Measurements from ENCODE around the gene PAIP2B.

PAIP2B gene

GRCh38 chr2:71173096-71173495 is 53.8 kb downstream of the PAIP2B start:
- TF ChIP-seq L3MBTL2 (conservative IDR thresholded peaks at IDR 0.05) (no peak), FOXA1 (IDR thresholded peaks at IDR 0.05) (no peak), SP1 (IDR thresholded peaks at IDR 0.05) (no peak), ARNT (IDR thresholded peaks at IDR 0.05) (no peak), FOXM1 (IDR thresholded peaks at IDR 0.05; ENCODE audit: borderline replicate concordance) (no peak), HDGF (IDR thresholded peaks at IDR 0.05; ENCODE audit: borderline replicate concordance) (no peak), FOXK2 (IDR thresholded peaks at IDR 0.05) (no peak), LEF1 (IDR thresholded peaks at IDR 0.05; ENCODE audit: borderline replicate concordance) (no peak), BHLHE40 (IDR thresholded peaks at IDR 0.05; ENCODE audit: borderline replicate concordance) (no peak), TARDBP (IDR thresholded peaks at IDR 0.05) (no peak), SUZ12 (IDR thresholded peaks at IDR 0.05) (no peak), ELF4 (IDR thresholded peaks at IDR 0.05) (no peak), ZNF384 (IDR thresholded peaks at IDR 0.05) (no peak), NFRKB (IDR thresholded peaks at IDR 0.05) (no peak), CTBP1 (IDR thresholded peaks at IDR 0.05; ENCODE audit: borderline replicate concordance) (no peak)
- TF ChIP-seq, protein P1, sequence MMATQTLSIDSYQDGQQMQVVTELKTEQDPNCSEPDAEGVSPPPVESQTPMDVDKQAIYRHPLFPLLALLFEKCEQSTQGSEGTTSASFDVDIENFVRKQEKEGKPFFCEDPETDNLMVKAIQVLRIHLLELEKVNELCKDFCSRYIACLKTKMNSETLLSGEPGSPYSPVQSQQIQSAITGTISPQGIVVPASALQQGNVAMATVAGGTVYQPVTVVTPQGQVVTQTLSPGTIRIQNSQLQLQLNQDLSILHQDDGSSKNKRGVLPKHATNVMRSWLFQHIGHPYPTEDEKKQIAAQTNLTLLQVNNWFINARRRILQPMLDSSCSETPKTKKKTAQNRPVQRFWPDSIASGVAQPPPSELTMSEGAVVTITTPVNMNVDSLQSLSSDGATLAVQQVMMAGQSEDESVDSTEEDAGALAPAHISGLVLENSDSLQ (IDR thresholded peaks at IDR 0.05) = no peak
- POLR2A ChIA-PET = no interaction called here
- no peak for DNase-seq (ENCODE audit: extremely low spot score)
- CTCF ChIA-PET = no interaction called here

- ChIA-PET POLR2A (no interaction called here), CTCF (interaction anchor here (0.5 to 0.8 kb wide), 2 partner anchors 12 to 402 kb away, joined by 3 read pairs; no protein-coding TSS in a partner anchor)
- TF ChIP-seq SUZ12 (IDR thresholded peaks at IDR 0.05) (no peak), FOXA1 (IDR thresholded peaks at IDR 0.05) (no peak), LEF1 (IDR thresholded peaks at IDR 0.05; ENCODE audit: borderline replicate concordance) (no peak), CTBP1 (IDR thresholded peaks at IDR 0.05; ENCODE audit: borderline replicate concordance) (no peak), SP1 (IDR thresholded peaks at IDR 0.05) (no peak), ZNF384 (IDR thresholded peaks at IDR 0.05) (no peak), TARDBP (IDR thresholded peaks at IDR 0.05) (no peak), ARNT (IDR thresholded peaks at IDR 0.05) (no peak), L3MBTL2 (conservative IDR thresholded peaks at IDR 0.05) (no peak), BHLHE40 (IDR thresholded peaks at IDR 0.05; ENCODE audit: borderline replicate concordance) (no peak), HDGF (IDR thresholded peaks at IDR 0.05; ENCODE audit: borderline replicate concordance) (no peak), FOXK2 (IDR thresholded peaks at IDR 0.05) (no peak)
- no peak for DNase-seq (ENCODE audit: extremely low spot score)
Observed at GRCh38 chr2:71166812-71167211, 60.1 kb downstream of the PAIP2B start.

DNA sequence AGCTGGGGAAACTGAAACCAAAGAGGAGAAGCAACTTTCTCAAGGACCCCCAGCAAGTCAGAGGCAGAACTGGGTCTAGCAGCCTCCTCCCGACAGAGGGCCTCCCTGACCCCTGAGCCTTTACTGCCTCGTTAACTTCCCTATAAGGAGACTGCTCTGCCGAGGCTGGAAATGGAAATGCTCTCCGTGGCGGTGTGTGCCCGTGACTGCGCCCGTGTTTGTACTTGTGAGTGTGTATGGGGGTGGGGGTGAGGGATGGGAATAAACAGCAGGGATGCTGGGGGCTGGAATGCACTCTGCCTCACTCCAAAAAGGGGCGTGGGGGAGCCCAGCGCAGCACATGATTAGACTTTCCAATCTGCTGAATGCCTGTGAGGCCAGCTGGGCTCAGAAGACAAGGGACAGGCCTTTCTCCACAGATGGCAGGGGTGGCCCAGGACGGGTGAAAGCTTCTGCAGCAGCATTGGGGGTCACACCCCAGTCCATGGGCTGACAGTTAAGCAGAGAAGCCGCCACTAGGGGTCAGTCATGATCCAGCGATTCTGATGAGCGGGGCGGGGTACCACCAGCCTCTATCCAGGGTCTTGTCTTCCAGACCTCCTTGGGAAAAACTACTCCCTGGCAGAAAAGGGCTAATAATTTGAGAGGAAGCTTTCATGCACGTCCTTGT is 69.6 kb downstream of the PAIP2B start:
- peak; percentile 76 for DNase-seq (ENCODE audit: extremely low spot score)
- POLR2A ChIA-PET = interaction anchor here (1.0 to 1.1 kb wide), 2 partner anchors 89 to 175 kb away, joined by 3 read pairs; partner anchors contain the start of genes NAGK and ZNF638
- CTCF ChIA-PET = interaction anchor here (0.7 to 3.7 kb wide), 5 partner anchors 8 to 348 kb away, joined by 3 to 11 read pairs (median 3); no protein-coding TSS in a partner anchor
- no peak for TF ChIP-seq SUZ12 (IDR thresholded peaks at IDR 0.05)
- TF ChIP-seq BHLHE40 (IDR thresholded peaks at IDR 0.05; ENCODE audit: borderline replicate concordance) = no peak
- TF ChIP-seq FOXK2 (IDR thresholded peaks at IDR 0.05) = no peak
- no peak for TF ChIP-seq CTBP1 (IDR thresholded peaks at IDR 0.05; ENCODE audit: borderline replicate concordance)
- TF ChIP-seq HDGF (IDR thresholded peaks at IDR 0.05; ENCODE audit: borderline replicate concordance) = no peak
- no peak for TF ChIP-seq FOXM1 (IDR thresholded peaks at IDR 0.05; ENCODE audit: borderline replicate concordance)
- no peak for TF ChIP-seq ELF4 (IDR thresholded peaks at IDR 0.05)
- TF ChIP-seq, protein P1 (IDR thresholded peaks at IDR 0.05) = no peak
- no peak for TF ChIP-seq LEF1 (IDR thresholded peaks at IDR 0.05; ENCODE audit: borderline replicate concordance)
- TF ChIP-seq TARDBP (IDR thresholded peaks at IDR 0.05) = no peak
- no peak for TF ChIP-seq L3MBTL2 (conservative IDR thresholded peaks at IDR 0.05)

DNA sequence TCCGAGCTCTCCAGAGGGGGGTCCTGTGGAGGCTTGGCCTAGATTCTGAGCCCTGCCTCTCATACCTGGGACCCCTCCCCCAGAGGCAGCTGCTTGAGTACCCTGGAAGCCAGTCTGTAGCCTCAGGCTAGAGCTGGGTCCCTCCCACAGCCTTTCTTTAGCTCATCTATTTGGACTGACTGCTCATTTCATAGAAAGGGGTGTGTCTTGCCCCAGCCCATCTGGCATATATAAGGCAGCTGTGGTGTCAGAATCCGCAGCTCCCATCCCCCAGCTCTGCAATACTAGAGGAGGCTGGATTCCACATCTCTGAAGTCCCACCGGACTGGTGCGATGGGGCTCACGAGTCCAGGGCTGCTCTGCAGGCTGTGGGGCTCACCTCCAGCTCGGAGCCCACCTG is 70.3 kb downstream of the PAIP2B start:
- no peak for DNase-seq (ENCODE audit: extremely low spot score)
- POLR2A ChIA-PET = interaction anchor here (1.0 to 1.1 kb wide), 2 partner anchors 88 to 175 kb away, joined by 3 read pairs; partner anchors contain the start of genes NAGK and ZNF638
- TF ChIP-seq ELF4 (IDR thresholded peaks at IDR 0.05) (no peak), BHLHE40 (IDR thresholded peaks at IDR 0.05; ENCODE audit: borderline replicate concordance) (no peak), HDGF (IDR thresholded peaks at IDR 0.05; ENCODE audit: borderline replicate concordance) (no peak), SP1 (IDR thresholded peaks at IDR 0.05) (no peak)
- CTCF ChIA-PET = interaction anchor here (0.7 to 3.7 kb wide), 5 partner anchors 8 to 348 kb away, joined by 3 to 11 read pairs (median 3); partner anchors contain the start of gene MPHOSPH10

- ChIA-PET POLR2A (interaction anchor here (1.0 to 1.1 kb wide), 2 partner anchors 87 to 176 kb away, joined by 3 read pairs; partner anchors contain the start of genes NAGK and ZNF638), CTCF (interaction anchor here (0.7 to 3.7 kb wide), 3 partner anchors 25 to 174 kb away, joined by 3 to 11 read pairs (median 5); partner anchors contain the start of gene MPHOSPH10)
- no peak for TF ChIP-seq CTBP1 (IDR thresholded peaks at IDR 0.05; ENCODE audit: borderline replicate concordance)
- no peak for TF ChIP-seq ARNT (IDR thresholded peaks at IDR 0.05)
- DNase-seq (ENCODE audit: extremely low spot score) = no peak
Observed at GRCh38 chr2:71155846-71156245, 71.1 kb downstream of the PAIP2B start.

DNA sequence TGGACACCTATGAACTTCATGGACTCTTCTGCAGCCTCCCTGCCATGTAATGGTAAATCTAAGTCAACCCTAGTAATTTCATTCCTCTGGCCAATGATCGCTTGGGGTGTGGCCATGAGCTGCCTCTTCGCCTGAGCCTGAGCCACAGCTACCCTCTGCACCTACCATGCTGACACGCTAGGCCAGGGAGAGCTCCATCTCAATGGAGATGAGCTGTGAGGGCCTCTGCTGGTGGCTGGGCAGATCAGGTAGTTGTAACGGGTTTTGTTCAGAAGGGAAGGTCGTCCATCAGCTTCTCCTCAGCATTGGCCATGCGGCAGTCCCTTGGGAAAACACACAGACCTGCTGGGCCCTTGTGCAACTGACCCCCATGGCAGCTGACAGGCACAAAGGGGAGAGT is 72.1 kb downstream of the PAIP2B start:
- DNase-seq (ENCODE audit: extremely low spot score) = peak; percentile 35
- POLR2A ChIA-PET = interaction anchor here (0.9 kb wide), 1 partner anchor 24 kb away, joined by 4 read pairs; no protein-coding TSS in a partner anchor

More for the DNA sequence above, 72.1 kb downstream of the PAIP2B start:
- TF ChIP-seq L3MBTL2 (conservative IDR thresholded peaks at IDR 0.05) (no peak), FOXA1 (IDR thresholded peaks at IDR 0.05) (no peak), BHLHE40 (IDR thresholded peaks at IDR 0.05; ENCODE audit: borderline replicate concordance) (no peak), CTBP1 (IDR thresholded peaks at IDR 0.05; ENCODE audit: borderline replicate concordance) (no peak), SUZ12 (IDR thresholded peaks at IDR 0.05) (no peak), FOXM1 (IDR thresholded peaks at IDR 0.05; ENCODE audit: borderline replicate concordance) (no peak), NFRKB (IDR thresholded peaks at IDR 0.05) (no peak)
- TF ChIP-seq, protein P1 (IDR thresholded peaks at IDR 0.05) = no peak
- CTCF ChIA-PET = interaction anchor here (0.6 to 3.7 kb wide), 2 partner anchors 12 to 54 kb away, joined by 3 to 11 read pairs; no protein-coding TSS in a partner anchor

Measured in HEK293T (cell line).